K562 (cell line): Measurements from ENCODE around the gene NFKBIB. TPM values are rescaled to one million over a fixed set of nuclear protein-coding genes. Genes with fewer than 3 reads are reported as not detected.

ENCODE experiments used
- ARID2 ChIP-seq: fragments of 450-650 bp; IDR thresholded peaks from 2 replicates; pipeline ENCODE4 v1.6.1; 2017; ENCODE audit warnings: antibody characterized with exemption, mild to moderate bottlenecking
- ATF7 ChIP-seq: fragments of 450-650 bp; IDR thresholded peaks from 2 replicates; pipeline ENCODE4 v1.7.1; 2014; ENCODE audit warnings: mild to moderate bottlenecking, moderate library complexity
- BCL6 ChIP-seq: fragments of 250-450 bp; sonication (Bioruptor Pico); IDR thresholded peaks from 2 replicates; pipeline ENCODE4 v1.4.0; 2020
- BRD4 ChIP-seq: fragments of 200-600 bp; sonication (generic); IDR thresholded peaks from 2 replicates; pipeline ENCODE4 v1.6.1; 2017; ENCODE audit warnings: inconsistent platforms
- ETS1 ChIP-seq: conservative IDR thresholded peaks from 2 replicates; pipeline ENCODE4 v1.6.1; 2011; ENCODE audit warnings: low read depth, mild to moderate bottlenecking, low read length; ENCODE audit not compliant: control insufficient read depth
- GABPB1 ChIP-seq: sonication (generic); formaldehyde crosslinking; IDR thresholded peaks from 2 replicates; pipeline ENCODE4 v1.8.0; 2022; ENCODE audit warnings: mild to moderate bottlenecking, missing genetic modification reagents
- KLF1 ChIP-seq: fragments of 450-650 bp; IDR thresholded peaks from 2 replicates; pipeline ENCODE4 v1.6.1; 2016; ENCODE audit warnings: missing genetic modification characterization, missing compliant biosample characterization
- KLF10 ChIP-seq: fragments of 250-450 bp; sonication (Bioruptor Pico); IDR thresholded peaks from 2 replicates; pipeline ENCODE4 v1.6.1; 2021; ENCODE audit warnings: matching md5 sums
- L3MBTL2 ChIP-seq: fragments of 450-650 bp; IDR thresholded peaks from 2 replicates; pipeline ENCODE4 v1.6.1; 2016; ENCODE audit warnings: mild to moderate bottlenecking, moderate library complexity
- MEIS2 ChIP-seq: fragments of 450-650 bp; IDR thresholded peaks from 2 replicates; pipeline ENCODE4 v1.6.1; 2014; ENCODE audit warnings: mild to moderate bottlenecking; ENCODE audit not compliant: partially characterized antibody
- NR2F6 ChIP-seq: fragments of 450-650 bp; formaldehyde crosslinking; IDR thresholded peaks from 2 replicates; pipeline ENCODE4 v1.4.0; 2020; ENCODE audit warnings: mild to moderate bottlenecking
- PCBP2 ChIP-seq: fragments of 200-400 bp; formaldehyde crosslinking; IDR thresholded peaks from 2 replicates; pipeline ENCODE4 v1.6.1; 2018; ENCODE audit warnings: low read length, low read depth, mild to moderate bottlenecking, moderate library complexity; ENCODE audit not compliant: poor library complexity, severe bottlenecking
- PHB2 ChIP-seq: fragments of 450-650 bp; IDR thresholded peaks from 2 replicates; pipeline ENCODE4 v1.6.1; 2017; ENCODE audit warnings: low read depth
- POLR3G ChIP-seq: IDR thresholded peaks from 2 replicates; pipeline ENCODE4 v1.6.1; 2011; ENCODE audit not compliant: insufficient read length, insufficient replicate concordance; ENCODE audit errors: extremely low read depth
- PPARD ChIP-seq: fragments of 250-450 bp; sonication (Bioruptor Pico); IDR thresholded peaks from 2 replicates; pipeline ENCODE4 v1.8.0; 2022; ENCODE audit warnings: inconsistent platforms, mild to moderate bottlenecking, moderate library complexity
- SIX5 ChIP-seq, 2 experiments: IDR thresholded peaks; 2 replicates each; pipeline ENCODE4 v1.6.1; 2011; ENCODE audit warnings: low read length in 2 of 2, borderline replicate concordance in 1 of 2, low read depth in 1 of 2, mild to moderate bottlenecking in 1 of 2, moderate library complexity in 1 of 2; ENCODE audit not compliant: insufficient read depth in 1 of 2
- TBP ChIP-seq: optimal IDR thresholded peaks from 2 replicates; pipeline ENCODE3; 2011; ENCODE audit warnings: low read depth, low read length, improper control_type of control experiment
- YY1 ChIP-seq, 3 experiments: IDR thresholded peaks; 2 replicates each; pipeline ENCODE4 v1.6.1; 2011; ENCODE audit warnings: low read length in 2 of 3, mild to moderate bottlenecking in 2 of 3, moderate library complexity in 2 of 3, borderline replicate concordance in 1 of 3, control low read depth in 1 of 3, low read depth in 1 of 3; ENCODE audit not compliant: insufficient read depth in 3 of 3, insufficient replicate concordance in 2 of 3, control insufficient read depth in 1 of 3, insufficient read length in 1 of 3; ENCODE audit errors: extremely low read depth in 1 of 3
- ZNF212 ChIP-seq: fragments of 450-650 bp; formaldehyde crosslinking; IDR thresholded peaks from 2 replicates; pipeline ENCODE4 v1.4.0; 2020; ENCODE audit warnings: mild to moderate bottlenecking
- ZNF408 ChIP-seq: fragments of 250-450 bp; sonication (Bioruptor Pico); IDR thresholded peaks from 2 replicates; pipeline ENCODE4 v1.4.0; 2020; ENCODE audit warnings: low read depth, mild to moderate bottlenecking, moderate library complexity
- ZNF717 ChIP-seq: fragments of 250-450 bp; sonication (Bioruptor Pico); IDR thresholded peaks from 2 replicates; pipeline ENCODE4 v1.5.0; 2021
- polyA plus RNA-seq, 8 experiments: library from polyadenylated mRNA; depleted of rRNA in 4 of 8; stranded (reverse) in 5 of 8; unstranded in 3 of 8; fragments of >200 nt; fragmentation: Nextera tagmentation in 2 of 8; fragmentation: Illumina TruSeq in 1 of 8; extraction: Ambion mirVana in 2 of 8; extraction: Trizol in 1 of 8; gene quantifications; 2 replicates each; pipeline versions ENCODE4 v1.2.1 to v1.2.3, GENCODE V29; 2011 to 2014; ENCODE audit warnings: inconsistent platforms in 1 of 8, missing spikeins in 1 of 8
- total RNA-seq, 7 experiments: library from RNA; depleted of rRNA in 6 of 7; stranded (reverse); fragments of >200 nt in 6 of 7; fragmentation: Illumina TruSeq in 2 of 7; extraction: Trizol in 2 of 7; gene quantifications; 2 replicates each; pipeline versions ENCODE4 v1.2.1 to v1.2.3, GENCODE V29; 2011 to 2021; ENCODE audit warnings: low replicate concordance in 1 of 7
- TF ChIP-seq, protein P1 (sequence below): fragments of 250-450 bp; sonication (Bioruptor Pico); IDR thresholded peaks from 2 replicates; pipeline ENCODE4 v1.9.0; 2021; ENCODE audit warnings: mild to moderate bottlenecking, inconsistent platforms
- TF ChIP-seq, protein P2 (sequence below): sonication (generic); formaldehyde crosslinking; IDR thresholded peaks from 2 replicates; pipeline ENCODE4 v1.8.0; 2022; ENCODE audit warnings: mild to moderate bottlenecking, missing genetic modification reagents, borderline replicate concordance

The NFKBIB gene
- total and polyA plus RNA-seq, 9 of the 15 experiments (the other 6 are each of a cell fraction or from before 2014, with no cell fraction given), result 1.5 to 44.9 (median 10.4) TPM

- TF ChIP-seq ETS1 (no peak), YY1 (IDR thresholded peaks at IDR 0.05; ENCODE audit: borderline replicate concordance in 1 of 3, control insufficient read depth in 1 of 3, extremely low read depth in 1 of 3, insufficient read depth in 3 of 3, insufficient read length in 1 of 3, insufficient replicate concordance in 2 of 3, low read depth in 1 of 3, low read length in 2 of 3) (no peak), ARID2 (no peak), NR2F6 (CRISPR knock-in tag) (no peak), POLR3G (no peak), ATF7 (peak; percentile 69), PPARD (no peak), PHB2 (no peak), KLF10 (CRISPR knock-in tag) (no peak), TBP (no peak), BRD4 (no peak), PCBP2 (no peak), SIX5 (IDR thresholded peaks at IDR 0.05; ENCODE audit: borderline replicate concordance in 1 of 2, insufficient read depth in 1 of 2, low read depth in 1 of 2, low read length in 2 of 2) (no peak), GABPB1 (CRISPR knock-in tag) (no peak), MEIS2 (peak; percentile 100), BCL6 (CRISPR knock-in tag) (no peak), KLF1 (tag) (no peak), L3MBTL2 (peak; percentile 96), ZNF717 (CRISPR knock-in tag) (no peak), ZNF212 (CRISPR knock-in tag) (no peak), ZNF408 (CRISPR knock-in tag) (no peak)
- TF ChIP-seq, protein P1, sequence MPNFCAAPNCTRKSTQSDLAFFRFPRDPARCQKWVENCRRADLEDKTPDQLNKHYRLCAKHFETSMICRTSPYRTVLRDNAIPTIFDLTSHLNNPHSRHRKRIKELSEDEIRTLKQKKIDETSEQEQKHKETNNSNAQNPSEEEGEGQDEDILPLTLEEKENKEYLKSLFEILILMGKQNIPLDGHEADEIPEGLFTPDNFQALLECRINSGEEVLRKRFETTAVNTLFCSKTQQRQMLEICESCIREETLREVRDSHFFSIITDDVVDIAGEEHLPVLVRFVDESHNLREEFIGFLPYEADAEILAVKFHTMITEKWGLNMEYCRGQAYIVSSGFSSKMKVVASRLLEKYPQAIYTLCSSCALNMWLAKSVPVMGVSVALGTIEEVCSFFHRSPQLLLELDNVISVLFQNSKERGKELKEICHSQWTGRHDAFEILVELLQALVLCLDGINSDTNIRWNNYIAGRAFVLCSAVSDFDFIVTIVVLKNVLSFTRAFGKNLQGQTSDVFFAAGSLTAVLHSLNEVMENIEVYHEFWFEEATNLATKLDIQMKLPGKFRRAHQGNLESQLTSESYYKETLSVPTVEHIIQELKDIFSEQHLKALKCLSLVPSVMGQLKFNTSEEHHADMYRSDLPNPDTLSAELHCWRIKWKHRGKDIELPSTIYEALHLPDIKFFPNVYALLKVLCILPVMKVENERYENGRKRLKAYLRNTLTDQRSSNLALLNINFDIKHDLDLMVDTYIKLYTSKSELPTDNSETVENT (CRISPR knock-in tag), result no peak
- TF ChIP-seq, protein P2, sequence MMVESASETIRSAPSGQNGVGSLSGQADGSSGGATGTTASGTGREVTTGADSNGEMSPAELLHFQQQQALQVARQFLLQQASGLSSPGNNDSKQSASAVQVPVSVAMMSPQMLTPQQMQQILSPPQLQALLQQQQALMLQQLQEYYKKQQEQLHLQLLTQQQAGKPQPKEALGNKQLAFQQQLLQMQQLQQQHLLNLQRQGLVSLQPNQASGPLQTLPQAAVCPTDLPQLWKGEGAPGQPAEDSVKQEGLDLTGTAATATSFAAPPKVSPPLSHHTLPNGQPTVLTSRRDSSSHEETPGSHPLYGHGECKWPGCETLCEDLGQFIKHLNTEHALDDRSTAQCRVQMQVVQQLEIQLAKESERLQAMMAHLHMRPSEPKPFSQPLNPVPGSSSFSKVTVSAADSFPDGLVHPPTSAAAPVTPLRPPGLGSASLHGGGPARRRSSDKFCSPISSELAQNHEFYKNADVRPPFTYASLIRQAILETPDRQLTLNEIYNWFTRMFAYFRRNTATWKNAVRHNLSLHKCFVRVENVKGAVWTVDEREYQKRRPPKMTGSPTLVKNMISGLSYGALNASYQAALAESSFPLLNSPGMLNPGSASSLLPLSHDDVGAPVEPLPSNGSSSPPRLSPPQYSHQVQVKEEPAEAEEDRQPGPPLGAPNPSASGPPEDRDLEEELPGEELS (CRISPR knock-in tag), result no peak
These were observed 37.3 kb upstream of the NFKBIB start (continued) for GRCh38 chr19:38862321-38863059.
